Stimulated activated CD4-positive, alpha-beta T cell treated with anti-CD3 and anti-CD28 coated beads, Interleukin-1b, Interleukin-23, amount 100 ng/mL, for 4 hours (primary cell): ENCODE measurements around the gene CRISPLD2.

ENCODE experiments used
- DNase-seq, 2 donors: peaks; one replicate each; pipeline ENCODE4 v3.0.0-alpha.2; 2020; ENCODE audit warnings: low read depth in 2 of 2

The CRISPLD2 gene

GRCh38 chr16:84819644-84820304 is at the start of gene CRISPLD2:
TSS of gene CRISPLD2 (plus strand) at chr16:84819985. CDS start at chr16:84838496, 18,511 bp downstream.
- peak; percentile 78 to 91 for DNase-seq

GRCh38 chr16:84773312-84773711 is 46.5 kb upstream of the CRISPLD2 start:
- no peak for DNase-seq

GRCh38 chr16:84774810-84775209 is 45.0 kb upstream of the CRISPLD2 start:
- no peak for DNase-seq

GRCh38 chr16:84775262-84775810 is 44.4 kb upstream of the CRISPLD2 start:
- no peak for DNase-seq

GRCh38 chr16:84777435-84777834 is 42.4 kb upstream of the CRISPLD2 start:
- no peak for DNase-seq

GRCh38 chr16:84778720-84779119 is 41.1 kb upstream of the CRISPLD2 start:
- DNase-seq, result no peak

GRCh38 chr16:84780063-84780462 is 39.7 kb upstream of the CRISPLD2 start:
- no peak for DNase-seq

GRCh38 chr16:84780544-84781376 is 39.0 kb upstream of the CRISPLD2 start:
- DNase-seq, result no peak

- no peak for DNase-seq
Observed at GRCh38 chr16:84782846-84783245, 36.9 kb upstream of the CRISPLD2 start.

- DNase-seq, result no peak
Observed at GRCh38 chr16:84785843-84786581, 33.8 kb upstream of the CRISPLD2 start.

- DNase-seq, result no peak
Observed at GRCh38 chr16:84786605-84787262, 33.1 kb upstream of the CRISPLD2 start.

GRCh38 chr16:84787263-84787622 is 32.5 kb upstream of the CRISPLD2 start:
- no peak for DNase-seq

GRCh38 chr16:84788920-84789391 is 30.8 kb upstream of the CRISPLD2 start:
- DNase-seq, result no peak

GRCh38 chr16:84789431-84789830 is 30.4 kb upstream of the CRISPLD2 start:
- DNase-seq, result no peak

GRCh38 chr16:84790301-84790700 is 29.5 kb upstream of the CRISPLD2 start:
- DNase-seq, result no peak

- DNase-seq, result no peak
Observed at GRCh38 chr16:84791088-84791487, 28.7 kb upstream of the CRISPLD2 start.

GRCh38 chr16:84791501-84791900 is 28.3 kb upstream of the CRISPLD2 start:
- DNase-seq, result no peak

GRCh38 chr16:84794186-84794585 is 25.6 kb upstream of the CRISPLD2 start:
- no peak for DNase-seq

GRCh38 chr16:84794626-84795025 is 25.2 kb upstream of the CRISPLD2 start:
- no peak for DNase-seq

GRCh38 chr16:84795329-84796053 is 24.3 kb upstream of the CRISPLD2 start:
- DNase-seq, result no peak
